ENCODE measurements around the gene SMAD4. TPM values are rescaled to one million over a fixed set of nuclear protein-coding genes. Genes with fewer than 3 reads are reported as not detected.

Gene SMAD4
- total RNA-seq, 1 experiment from 2014 or later, result 75.8 TPM

GRCh38 chr18:51044928-51045585, 15.0 kb downstream of the SMAD4 start:
- Mint-ChIP-seq H3K27ac (ENCODE audit: low read depth, unreplicated experiment) (no peak overlapping the region), H3K36me3 (ENCODE audit: insufficient read depth, unreplicated experiment) (peaks cover 12% of the 10 kb centered on the region), H3K9me3 (ENCODE audit: unreplicated experiment) (no peaks in the 10 kb centered on the region), H3K4me1 (ENCODE audit: insufficient read depth, unreplicated experiment) (peaks cover 24% of the 10 kb centered on the region), H3K4me3 (ENCODE audit: unreplicated experiment) (no peak overlapping the region), H3K27me3 (ENCODE audit: insufficient read depth, unreplicated experiment) (no peaks in the 10 kb centered on the region)
- ChIA-PET POLR2A (interaction anchor here (0.7 to 10.0 kb wide), 4 partner anchors 16 to 175 kb away, joined by 3 to 85 read pairs (median 4); partner anchors contain the start of genes ME2 and SMAD4), CTCF (interaction anchor here (0.7 to 1.8 kb wide), 4 partner anchors 11 to 537 kb away, joined by 3 to 7 read pairs (median 4); partner anchors contain the start of gene SMAD4)
- intact Hi-C loops (cut with micrococcal nuclease), result no loop called here
- TF ChIP-seq CTCF (IDR thresholded peaks at IDR 0.05; ENCODE audit: unreplicated experiment), result no peak
- BruUV-seq (replicated peaks), result no TSS peak
- DNase-seq (ENCODE audit: unreplicated experiment), result no peak

- Mint-ChIP-seq H3K36me3 (ENCODE audit: insufficient read depth, unreplicated experiment) (peaks cover 33% of the 10 kb centered on the region), H3K4me1 (ENCODE audit: insufficient read depth, unreplicated experiment) (peaks cover 10% of the 10 kb centered on the region), H3K27ac (ENCODE audit: low read depth, unreplicated experiment) (no peak overlapping the region), H3K4me3 (ENCODE audit: unreplicated experiment) (no peak overlapping the region), H3K9me3 (ENCODE audit: unreplicated experiment) (no peaks in the 10 kb centered on the region), H3K27me3 (ENCODE audit: insufficient read depth, unreplicated experiment) (no peaks in the 10 kb centered on the region)
- no peak for DNase-seq (ENCODE audit: unreplicated experiment)
- BruUV-seq (replicated peaks), result no TSS peak
- CTCF ChIA-PET, result interaction anchor here (1.3 kb wide), 1 partner anchor 16 kb away, joined by 4 read pairs; no protein-coding TSS in a partner anchor
- TF ChIP-seq CTCF (IDR thresholded peaks at IDR 0.05; ENCODE audit: unreplicated experiment), result no peak
- POLR2A ChIA-PET, result interaction anchor here (1.1 kb wide), 1 partner anchor 80 kb away, joined by 3 read pairs; the partner anchor contains the start of gene ELAC1
- intact Hi-C loops (cut with micrococcal nuclease), result no loop called here
Observed at GRCh38 chr18:51048190-51048589, 18.2 kb downstream of the SMAD4 start.

- no peak for DNase-seq (ENCODE audit: unreplicated experiment)
- no peaks in the 10 kb centered on the region for H3K9me3 Mint-ChIP-seq (ENCODE audit: unreplicated experiment)
- H3K36me3 Mint-ChIP-seq (ENCODE audit: insufficient read depth, unreplicated experiment), result peaks cover 38% of the 10 kb centered on the region
- TF ChIP-seq CTCF (IDR thresholded peaks at IDR 0.05; ENCODE audit: unreplicated experiment), result no peak
- no peak overlapping the region for H3K27ac Mint-ChIP-seq (ENCODE audit: low read depth, unreplicated experiment)
- peaks cover 11% of the 10 kb centered on the region for H3K4me1 Mint-ChIP-seq (ENCODE audit: insufficient read depth, unreplicated experiment)
- ChIA-PET POLR2A (interaction anchor here (1.1 to 3.2 kb wide), 2 partner anchors 20 to 212 kb away, joined by 3 to 23 read pairs; partner anchors contain the start of gene SMAD4), CTCF (interaction anchor here (0.6 to 3.2 kb wide), 4 partner anchors 9 to 229 kb away, joined by 3 to 38 read pairs (median 16); partner anchors contain the start of gene MRO)
- no peak overlapping the region for H3K4me3 Mint-ChIP-seq (ENCODE audit: unreplicated experiment)
- H3K27me3 Mint-ChIP-seq (ENCODE audit: insufficient read depth, unreplicated experiment), result no peaks in the 10 kb centered on the region
- no TSS peak for BruUV-seq (replicated peaks)
- intact Hi-C loops (cut with micrococcal nuclease), result no loop called here
Observed at GRCh38 chr18:51049137-51049536, 19.1 kb downstream of the SMAD4 start.

GRCh38 chr18:51051105-51051712, 21.2 kb downstream of the SMAD4 start:
- ChIA-PET CTCF (interaction anchor here (0.7 to 3.2 kb wide), 33 partner anchors 9 to 617 kb away, joined by 3 to 38 read pairs (median 3); partner anchors contain the start of genes ELAC1, MRO and SMAD4), POLR2A (interaction anchor here (0.7 to 3.2 kb wide), 12 partner anchors 9 to 597 kb away, joined by 3 to 23 read pairs (median 4); partner anchors contain the start of genes ELAC1, ME2 and SMAD4)
- intact Hi-C loops (cut with micrococcal nuclease), result loop anchor here (1.0 to 5.0 kb wide), 4 partner anchors 79 to 544 kb away; partner anchors contain the start of genes ME2 and MRO
- peak; percentile 57 for DNase-seq (ENCODE audit: unreplicated experiment)
- Mint-ChIP-seq H3K27me3 (ENCODE audit: insufficient read depth, unreplicated experiment) (no peaks in the 10 kb centered on the region), H3K36me3 (ENCODE audit: insufficient read depth, unreplicated experiment) (peaks cover 47% of the 10 kb centered on the region), H3K4me1 (ENCODE audit: insufficient read depth, unreplicated experiment) (peaks cover 4% of the 10 kb centered on the region), H3K27ac (ENCODE audit: low read depth, unreplicated experiment) (no peak overlapping the region), H3K4me3 (ENCODE audit: unreplicated experiment) (no peak overlapping the region), H3K9me3 (ENCODE audit: unreplicated experiment) (no peaks in the 10 kb centered on the region)
- peak; percentile 72 for TF ChIP-seq CTCF (IDR thresholded peaks at IDR 0.05; ENCODE audit: unreplicated experiment)
- no TSS peak for BruUV-seq (replicated peaks)

Data from MCF 10A (cell line).